H9 (cell line): ENCODE results near the gene TMEM200A. TPM values are rescaled to one million over a fixed set of nuclear protein-coding genes. Genes with fewer than 3 reads are reported as not detected.
"Not testable (repeated sequence)": the region's sequence is repeated elsewhere in the genome, so short reads cannot be mapped to it uniquely, and the experiment has no call there.

Source experiments
- DNase-seq: peaks from one replicate; pipeline ENCODE4 v3.0.0-alpha.2; 2017
- H2AFZ ChIP-seq: one replicate; pipeline ENCODE4 v1.6.1; 2013; ENCODE audit warnings: mild to moderate bottlenecking, low read length, control low read depth, moderate library complexity
- H2AK5ac ChIP-seq: 2 replicates; pipeline ENCODE4 v1.6.1; 2013; ENCODE audit warnings: low read length, control low read depth, mixed read lengths; ENCODE audit not compliant: insufficient read length
- H2BK120ac ChIP-seq: one replicate; pipeline ENCODE4 v1.6.1; 2013; ENCODE audit warnings: low read depth, mild to moderate bottlenecking, low read length, control low read depth, inconsistent platforms; ENCODE audit not compliant: poor library complexity, severe bottlenecking
- H2BK12ac ChIP-seq: 2 replicates; pipeline ENCODE4 v1.6.1; 2013; ENCODE audit warnings: low read length, control low read depth, mixed read lengths, low read depth; ENCODE audit not compliant: insufficient read length
- H2BK15ac ChIP-seq: 2 replicates; pipeline ENCODE4 v1.6.1; 2013; ENCODE audit warnings: low read depth, low read length, control low read depth
- H2BK20ac ChIP-seq: one replicate; pipeline ENCODE4 v1.6.1; 2013; ENCODE audit warnings: low read depth, mild to moderate bottlenecking, low read length, control low read depth, inconsistent platforms; ENCODE audit not compliant: poor library complexity, severe bottlenecking
- H2BK5ac ChIP-seq: 2 replicates; pipeline ENCODE4 v1.6.1; 2013; ENCODE audit warnings: low read length, control low read depth, mixed read lengths; ENCODE audit not compliant: insufficient read length
- H3K14ac ChIP-seq: 2 replicates; pipeline ENCODE4 v1.6.1; 2013; ENCODE audit warnings: low read length, control low read depth; ENCODE audit not compliant: insufficient read depth
- H3K18ac ChIP-seq: 2 replicates; pipeline ENCODE4 v1.6.1; 2013; ENCODE audit warnings: low read depth, mild to moderate bottlenecking, mixed read lengths, low read length, control low read depth; ENCODE audit not compliant: insufficient read length
- H3K23ac ChIP-seq: 2 replicates; pipeline ENCODE4 v1.6.1; 2013; ENCODE audit warnings: low read length, control low read depth, mixed read lengths, low read depth; ENCODE audit not compliant: insufficient read length
- H3K23me2 ChIP-seq: 2 replicates; pipeline ENCODE4 v1.6.1; 2013; ENCODE audit warnings: low read depth, mild to moderate bottlenecking, mixed read lengths, low read length, control low read depth; ENCODE audit not compliant: insufficient read length, poor library complexity, severe bottlenecking
- H3K27ac ChIP-seq: 2 replicates; pipeline ENCODE4 v1.5.1; 2013; ENCODE audit warnings: low read length, control low read depth, mixed read lengths, low read depth; ENCODE audit not compliant: insufficient read length
- H3K27me3 ChIP-seq: 2 replicates; pipeline ENCODE4 v1.6.1; 2013; ENCODE audit warnings: low read length, control low read depth, inconsistent platforms; ENCODE audit not compliant: insufficient read depth
- H3K4ac ChIP-seq: 2 replicates; pipeline ENCODE4 v1.6.1; 2013; ENCODE audit warnings: low read depth, mild to moderate bottlenecking, control low read depth, inconsistent platforms, low read length, moderate library complexity
- H3K4me1 ChIP-seq: 2 replicates; pipeline ENCODE4 v1.6.1; 2013; ENCODE audit warnings: low read length, control low read depth, inconsistent platforms; ENCODE audit not compliant: insufficient read depth
- H3K4me2 ChIP-seq: 2 replicates; pipeline ENCODE4 v1.6.1; 2013; ENCODE audit warnings: low read length, control low read depth, mixed read lengths; ENCODE audit not compliant: insufficient read length, insufficient read depth
- H3K56ac ChIP-seq: 2 replicates; pipeline ENCODE4 v1.6.1; 2013; ENCODE audit warnings: low read depth, mild to moderate bottlenecking, mixed read lengths, low read length, control low read depth; ENCODE audit not compliant: insufficient read length
- H3K79me1 ChIP-seq: 2 replicates; pipeline ENCODE4 v1.6.1; 2013; ENCODE audit warnings: low read depth, mild to moderate bottlenecking, moderate library complexity, low read length, control low read depth, inconsistent platforms; ENCODE audit not compliant: insufficient read depth, poor library complexity, severe bottlenecking
- H3K79me2 ChIP-seq: 2 replicates; pipeline ENCODE4 v1.6.1; 2013; ENCODE audit warnings: low read length, control low read depth, inconsistent platforms; ENCODE audit not compliant: insufficient read depth
- H3K9ac ChIP-seq: 2 replicates; pipeline ENCODE4 v1.6.1; 2013; ENCODE audit warnings: low read length, control low read depth, mixed read lengths; ENCODE audit not compliant: insufficient read length; ENCODE audit errors: extremely low read depth
- H3K9me3 ChIP-seq: one replicate; pipeline ENCODE4 v1.6.1; 2013; ENCODE audit warnings: low read depth, low read length, inconsistent platforms; ENCODE audit not compliant: control insufficient read depth
- H3T11ph ChIP-seq: one replicate; pipeline ENCODE4 v1.6.1; 2013; ENCODE audit warnings: mild to moderate bottlenecking, low read length, control low read depth, inconsistent platforms
- H4K20me1 ChIP-seq: one replicate; pipeline ENCODE4 v1.6.1; 2013; ENCODE audit not compliant: control insufficient read depth, insufficient read length, insufficient read depth
- H4K5ac ChIP-seq: 2 replicates; pipeline ENCODE4 v1.6.1; 2013; ENCODE audit warnings: low read depth, mild to moderate bottlenecking, mixed read lengths, low read length, control low read depth; ENCODE audit not compliant: insufficient read length
- H4K8ac ChIP-seq: replicated peaks from 2 replicates; pipeline ENCODE4 v1.6.1; 2013; ENCODE audit warnings: low read length, control low read depth, mixed read lengths, low read depth; ENCODE audit not compliant: insufficient read length
- H4K91ac ChIP-seq: 2 replicates; pipeline ENCODE4 v1.6.1; 2013; ENCODE audit warnings: low read depth, mild to moderate bottlenecking, moderate library complexity, mixed read lengths, low read length, control low read depth; ENCODE audit not compliant: insufficient read length
- H3K27ac Mint-ChIP-seq, 3 experiments: 2 replicates in 2 of 3; 3 replicates in 1 of 3; pipeline ENCODE4 v1.8.0; 2020 to 2021; ENCODE audit warnings: mixed read lengths in 3 of 3, mild to moderate bottlenecking in 1 of 3, moderate library complexity in 1 of 3
- H3K27me3 Mint-ChIP-seq: 2 replicates; pipeline ENCODE4 v1.8.0; 2021; ENCODE audit warnings: low read depth, mild to moderate bottlenecking, moderate library complexity, mixed read lengths
- H3K36me3 Mint-ChIP-seq, 3 experiments: 2 replicates in 2 of 3; 3 replicates in 1 of 3; pipeline ENCODE4 v1.8.0; 2020 to 2021; ENCODE audit warnings: low read depth in 3 of 3, mixed read lengths in 3 of 3; ENCODE audit not compliant: insufficient read depth in 1 of 3
- H3K4me1 Mint-ChIP-seq, 2 experiments: 2 replicates each; pipeline ENCODE4 v1.8.0; 2020; ENCODE audit warnings: mixed read lengths in 2 of 2
- H3K4me3 Mint-ChIP-seq, 2 experiments: 2 replicates in 1 of 2; 3 replicates in 1 of 2; pipeline ENCODE4 v1.8.0; 2020 to 2021; ENCODE audit warnings: mild to moderate bottlenecking in 2 of 2, mixed read lengths in 2 of 2, moderate library complexity in 1 of 2
- H3K9me3 Mint-ChIP-seq, 2 experiments: 2 replicates in 1 of 2; 3 replicates in 1 of 2; pipeline ENCODE4 v1.8.0; 2020; ENCODE audit warnings: mild to moderate bottlenecking in 2 of 2, mixed read lengths in 2 of 2, moderate library complexity in 1 of 2
- WGBS: extraction: QIAGEN DNeasy Blood & Tissue Kit; methylation state at CpG from one replicate; pipeline ENCODE4 v1.1.7; 2013; ENCODE audit warnings: missing lambda C conversion rate, low lambda C conversion rate, mixed read lengths; ENCODE audit not compliant: insufficient read length; ENCODE audit errors: extremely low coverage; 5-methylcytosine and 5-hydroxymethylcytosine counted together
- total RNA-seq: library from RNA; stranded (reverse); gene quantifications from 2 replicates; pipeline ENCODE4 v1.2.1, GENCODE V29; 2021
- TF ChIP-seq, protein P1 (sequence below): fragments of 200-600 bp; sonication (generic); conservative IDR thresholded peaks from 3 replicates; pipeline ENCODE4 v1.8.0; 2021; ENCODE audit warnings: antibody characterized with exemption, mild to moderate bottlenecking

TMEM200A gene
- total RNA-seq, 1 experiment from 2014 or later: 6.1 TPM

DNA sequence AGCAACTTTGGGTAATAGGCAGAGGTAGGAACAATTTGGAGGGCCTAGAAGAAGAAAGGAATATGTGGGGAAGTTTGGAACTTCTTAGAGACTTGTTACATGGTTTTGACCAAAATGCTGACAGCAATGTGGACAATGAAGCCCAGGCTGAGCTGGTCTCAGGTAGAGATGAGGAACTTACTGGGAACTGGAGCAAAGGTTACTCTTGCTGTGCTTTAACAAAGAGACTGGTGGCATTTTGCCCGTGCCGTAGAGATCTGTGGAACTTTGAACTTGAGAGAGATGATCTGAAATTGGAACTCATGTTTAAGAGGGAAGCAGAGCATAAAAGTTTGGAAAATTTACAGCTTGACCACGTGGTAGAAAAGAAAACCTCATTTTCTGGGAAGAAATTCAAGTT lies 28.3 kb upstream of the TMEM200A start:
- Histone ChIP-seq H3K23me2 (no peaks in the 10 kb centered on the region), H3K9me3 (no peaks in the 10 kb centered on the region), H3K27ac (no peak overlapping the region), H2BK12ac (no peak overlapping the region), H2BK5ac (no peak overlapping the region), H3K4me2 (no peak overlapping the region), H2AFZ (no peak overlapping the region), H3K79me2 (no peaks in the 10 kb centered on the region), H2BK120ac (no peak overlapping the region), H3K9ac (no peak overlapping the region), H3K56ac (no peak overlapping the region), H3K79me1 (no peaks in the 10 kb centered on the region), H3K4ac (no peak overlapping the region), H3K4me1 (no peaks in the 10 kb centered on the region), H2AK5ac (no peak overlapping the region), H4K20me1 (no peaks in the 10 kb centered on the region), H3K23ac (no peak overlapping the region), H3K14ac (no peak overlapping the region), H2BK20ac (no peak overlapping the region), H3T11ph (no peak overlapping the region), H4K5ac (no peak overlapping the region), H2BK15ac (no peak overlapping the region), H4K8ac (no peak overlapping the region), H4K91ac (no peak overlapping the region), H3K27me3 (no peaks in the 10 kb centered on the region), H3K18ac (no peak overlapping the region)
- Mint-ChIP-seq H3K27me3 (no peaks in the 10 kb centered on the region), H3K9me3 (peaks cover 2% of the 10 kb centered on the region in 2 experiments; a peak in 3 of 5 replicates), H3K4me3 (no peak overlapping the region), H3K4me1 (no peaks in the 10 kb centered on the region), H3K27ac (no peak overlapping the region), H3K36me3 (no peaks in the 10 kb centered on the region)
- TF ChIP-seq, protein P1, sequence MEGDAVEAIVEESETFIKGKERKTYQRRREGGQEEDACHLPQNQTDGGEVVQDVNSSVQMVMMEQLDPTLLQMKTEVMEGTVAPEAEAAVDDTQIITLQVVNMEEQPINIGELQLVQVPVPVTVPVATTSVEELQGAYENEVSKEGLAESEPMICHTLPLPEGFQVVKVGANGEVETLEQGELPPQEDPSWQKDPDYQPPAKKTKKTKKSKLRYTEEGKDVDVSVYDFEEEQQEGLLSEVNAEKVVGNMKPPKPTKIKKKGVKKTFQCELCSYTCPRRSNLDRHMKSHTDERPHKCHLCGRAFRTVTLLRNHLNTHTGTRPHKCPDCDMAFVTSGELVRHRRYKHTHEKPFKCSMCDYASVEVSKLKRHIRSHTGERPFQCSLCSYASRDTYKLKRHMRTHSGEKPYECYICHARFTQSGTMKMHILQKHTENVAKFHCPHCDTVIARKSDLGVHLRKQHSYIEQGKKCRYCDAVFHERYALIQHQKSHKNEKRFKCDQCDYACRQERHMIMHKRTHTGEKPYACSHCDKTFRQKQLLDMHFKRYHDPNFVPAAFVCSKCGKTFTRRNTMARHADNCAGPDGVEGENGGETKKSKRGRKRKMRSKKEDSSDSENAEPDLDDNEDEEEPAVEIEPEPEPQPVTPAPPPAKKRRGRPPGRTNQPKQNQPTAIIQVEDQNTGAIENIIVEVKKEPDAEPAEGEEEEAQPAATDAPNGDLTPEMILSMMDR: no peak
- no peak for DNase-seq
- no CpG with 5 or more reads among the region's 3 CpGs for WGBS

DNA sequence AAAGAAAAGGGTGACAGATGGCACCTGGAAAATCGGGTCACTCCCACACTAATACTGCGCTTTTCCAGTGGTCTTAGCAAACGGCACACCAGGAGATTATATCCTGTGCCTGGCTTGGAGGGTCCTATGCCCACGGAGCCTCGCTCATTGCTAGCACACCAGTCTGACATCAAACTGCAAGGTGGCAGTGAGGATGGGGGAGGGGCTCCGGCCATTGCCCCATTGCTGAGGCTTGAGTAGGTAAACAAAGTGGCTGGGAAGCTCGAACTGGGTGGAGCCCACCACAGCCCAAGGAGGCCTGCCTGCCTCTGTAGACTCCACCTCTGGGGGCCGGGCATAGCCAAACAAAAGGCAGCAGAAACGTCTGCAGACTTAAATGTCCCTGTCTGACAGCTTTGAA lies 19.5 kb upstream of the TMEM200A start:
- Mint-ChIP-seq H3K9me3 (peaks cover 17 to 31% of the 10 kb centered on the region in 2 experiments), H3K36me3 (peaks cover 9 to 31% (median 10%) of the 10 kb centered on the region in 3 experiments)
- not testable (repeated sequence) for H3K9ac ChIP-seq, H3K27me3 Mint-ChIP-seq, H3K4me2 ChIP-seq, H2BK20ac ChIP-seq, H3K23ac ChIP-seq, H4K8ac ChIP-seq, DNase-seq, H3K79me1 ChIP-seq, H3K4me1 ChIP-seq, H2BK5ac ChIP-seq, H3T11ph ChIP-seq, H3K56ac ChIP-seq, H3K4me3 Mint-ChIP-seq, H3K9me3 ChIP-seq, H2BK12ac ChIP-seq, H4K20me1 ChIP-seq, H3K4me1 Mint-ChIP-seq, H2BK15ac ChIP-seq, H3K14ac ChIP-seq, H3K18ac ChIP-seq, H2BK120ac ChIP-seq, H2AFZ ChIP-seq, H2AK5ac ChIP-seq, H3K27ac ChIP-seq, H4K91ac ChIP-seq, H3K4ac ChIP-seq, H4K5ac ChIP-seq, H3K27ac Mint-ChIP-seq, H3K27me3 ChIP-seq, H3K79me2 ChIP-seq, H3K23me2 ChIP-seq
- WGBS: no CpG with 5 or more reads among the region's 9 CpGs
